SK-N-SH treated with all-trans-retinoic acid at 6 μM for 48 hours (cell line): ENCODE data around the gene PRKG1.

Experiments used
- ARNTL ChIP-seq: fragments of 450-650 bp; formaldehyde crosslinking; IDR thresholded peaks from 2 replicates; pipeline ENCODE4 v1.5.0; 2020; ENCODE audit warnings: low read depth, mild to moderate bottlenecking, moderate library complexity, borderline replicate concordance
- BACH2 ChIP-seq: fragments of 250-450 bp; sonication (Bioruptor Pico); IDR thresholded peaks from 2 replicates; pipeline ENCODE4 v1.9.0; 2021; ENCODE audit warnings: mild to moderate bottlenecking, borderline replicate concordance
- CSDC2 ChIP-seq: fragments of 250-450 bp; sonication (Bioruptor Pico); IDR thresholded peaks from 2 replicates; pipeline ENCODE4 v1.5.0; 2020; ENCODE audit warnings: mild to moderate bottlenecking, moderate library complexity
- GLIS3 ChIP-seq: fragments of 250-450 bp; sonication (Bioruptor Pico); IDR thresholded peaks from 2 replicates; pipeline ENCODE4 v1.5.0; 2020; ENCODE audit warnings: mild to moderate bottlenecking, moderate library complexity
- ISL1 ChIP-seq: fragments of 250-450 bp; sonication (Bioruptor Pico); IDR thresholded peaks from 2 replicates; pipeline ENCODE4 v2.1.2; 2022; ENCODE audit warnings: mild to moderate bottlenecking, moderate library complexity
- PATZ1 ChIP-seq: fragments of 250-450 bp; sonication (Bioruptor Pico); IDR thresholded peaks from 2 replicates; pipeline ENCODE4 v1.8.0; 2020; ENCODE audit warnings: mild to moderate bottlenecking, moderate library complexity, borderline replicate concordance
- PPARA ChIP-seq: fragments of 250-450 bp; sonication (Bioruptor Pico); IDR thresholded peaks from 2 replicates; pipeline ENCODE4 v1.5.0; 2020; ENCODE audit warnings: mild to moderate bottlenecking, borderline replicate concordance
- SNAI2 ChIP-seq: fragments of 250-450 bp; sonication (Bioruptor Pico); IDR thresholded peaks from 2 replicates; pipeline ENCODE4 v1.5.0; 2020; ENCODE audit warnings: mild to moderate bottlenecking, moderate library complexity
- TCF4 ChIP-seq: fragments of 250-450 bp; sonication (Bioruptor Pico); IDR thresholded peaks from 2 replicates; pipeline ENCODE4 v1.8.0; 2021; ENCODE audit warnings: mild to moderate bottlenecking, moderate library complexity, borderline replicate concordance
- TSHZ2 ChIP-seq: fragments of 250-450 bp; sonication (Bioruptor Pico); IDR thresholded peaks from 2 replicates; pipeline ENCODE4 v1.5.0; 2020; ENCODE audit warnings: mild to moderate bottlenecking, moderate library complexity
- ZFP3 ChIP-seq: fragments of 250-450 bp; sonication (Bioruptor Pico); IDR thresholded peaks from 2 replicates; pipeline ENCODE4 v1.5.0; 2020; ENCODE audit warnings: mild to moderate bottlenecking, moderate library complexity
- TF ChIP-seq, protein P1 (sequence below): fragments of 250-450 bp; sonication (Bioruptor Pico); IDR thresholded peaks from 2 replicates; pipeline ENCODE4 v1.5.1; 2021; ENCODE audit warnings: mild to moderate bottlenecking, moderate library complexity
- TF ChIP-seq, protein P2 (sequence below): fragments of 250-450 bp; sonication (Bioruptor Pico); IDR thresholded peaks from 2 replicates; pipeline ENCODE4 v1.5.1; 2020; ENCODE audit warnings: low read depth, mild to moderate bottlenecking, moderate library complexity

DNA sequence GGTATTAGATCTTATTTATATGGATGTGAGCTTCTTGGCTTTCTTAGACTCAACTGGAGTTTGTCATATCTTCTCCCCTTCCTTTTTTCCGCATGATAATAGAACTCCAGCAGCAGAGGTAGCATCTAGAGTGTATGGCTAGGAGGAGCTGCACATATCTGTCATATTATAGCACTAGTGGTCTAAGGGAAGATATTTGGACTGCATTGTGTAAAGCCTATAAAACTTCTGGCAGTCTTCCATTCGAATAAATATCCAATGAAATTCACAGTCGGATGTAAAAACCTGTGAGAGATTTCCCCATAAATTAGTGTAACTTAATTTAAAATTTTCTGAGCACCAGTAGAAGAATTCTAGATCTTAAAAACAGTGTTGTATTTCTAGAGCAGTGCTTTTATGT is 123.9 kb downstream of the PRKG1 start:
- TF ChIP-seq ARNTL, result no peak
- no peak for TF ChIP-seq GLIS3
- no peak for TF ChIP-seq ISL1
- TF ChIP-seq, protein P1, sequence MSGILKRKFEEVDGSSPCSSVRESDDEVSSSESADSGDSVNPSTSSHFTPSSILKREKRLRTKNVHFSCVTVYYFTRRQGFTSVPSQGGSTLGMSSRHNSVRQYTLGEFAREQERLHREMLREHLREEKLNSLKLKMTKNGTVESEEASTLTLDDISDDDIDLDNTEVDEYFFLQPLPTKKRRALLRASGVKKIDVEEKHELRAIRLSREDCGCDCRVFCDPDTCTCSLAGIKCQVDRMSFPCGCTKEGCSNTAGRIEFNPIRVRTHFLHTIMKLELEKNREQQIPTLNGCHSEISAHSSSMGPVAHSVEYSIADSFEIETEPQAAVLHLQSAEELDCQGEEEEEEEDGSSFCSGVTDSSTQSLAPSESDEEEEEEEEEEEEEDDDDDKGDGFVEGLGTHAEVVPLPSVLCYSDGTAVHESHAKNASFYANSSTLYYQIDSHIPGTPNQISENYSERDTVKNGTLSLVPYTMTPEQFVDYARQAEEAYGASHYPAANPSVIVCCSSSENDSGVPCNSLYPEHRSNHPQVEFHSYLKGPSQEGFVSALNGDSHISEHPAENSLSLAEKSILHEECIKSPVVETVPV (CRISPR knock-in tag), result no peak
- TF ChIP-seq BACH2, result no peak
- no peak for TF ChIP-seq PATZ1 (CRISPR knock-in tag)
- TF ChIP-seq, protein P2, sequence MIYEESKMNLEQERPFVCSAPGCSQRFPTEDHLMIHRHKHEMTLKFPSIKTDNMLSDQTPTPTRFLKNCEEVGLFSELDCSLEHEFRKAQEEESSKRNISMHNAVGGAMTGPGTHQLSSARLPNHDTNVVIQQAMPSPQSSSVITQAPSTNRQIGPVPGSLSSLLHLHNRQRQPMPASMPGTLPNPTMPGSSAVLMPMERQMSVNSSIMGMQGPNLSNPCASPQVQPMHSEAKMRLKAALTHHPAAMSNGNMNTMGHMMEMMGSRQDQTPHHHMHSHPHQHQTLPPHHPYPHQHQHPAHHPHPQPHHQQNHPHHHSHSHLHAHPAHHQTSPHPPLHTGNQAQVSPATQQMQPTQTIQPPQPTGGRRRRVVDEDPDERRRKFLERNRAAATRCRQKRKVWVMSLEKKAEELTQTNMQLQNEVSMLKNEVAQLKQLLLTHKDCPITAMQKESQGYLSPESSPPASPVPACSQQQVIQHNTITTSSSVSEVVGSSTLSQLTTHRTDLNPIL, result no peak
- no peak for TF ChIP-seq PPARA (CRISPR knock-in tag)
- no peak for TF ChIP-seq ZFP3
- TF ChIP-seq TCF4, result no peak
- no peak for TF ChIP-seq TSHZ2 (CRISPR knock-in tag)
- TF ChIP-seq CSDC2 (CRISPR knock-in tag), result no peak
- TF ChIP-seq SNAI2 (CRISPR knock-in tag), result no peak
